ENCODE measurements around the gene FXYD1.

GRCh38 chr19:35181387-35181786, 42.8 kb downstream of the FXYD1 start:
- TF ChIP-seq CTCF (IDR thresholded peaks at IDR 0.05) (no peak), POLR2A (IDR thresholded peaks at IDR 0.05) (no peak)
